ENCODE data around the gene TEAD3. TPM values are rescaled to one million over a fixed set of nuclear protein-coding genes. Genes with fewer than 3 reads are reported as not detected.

The TEAD3 gene
- total and polyA plus RNA-seq, 4 donors = 1.8 to 8.7 (median 6.8) TPM

DNA sequence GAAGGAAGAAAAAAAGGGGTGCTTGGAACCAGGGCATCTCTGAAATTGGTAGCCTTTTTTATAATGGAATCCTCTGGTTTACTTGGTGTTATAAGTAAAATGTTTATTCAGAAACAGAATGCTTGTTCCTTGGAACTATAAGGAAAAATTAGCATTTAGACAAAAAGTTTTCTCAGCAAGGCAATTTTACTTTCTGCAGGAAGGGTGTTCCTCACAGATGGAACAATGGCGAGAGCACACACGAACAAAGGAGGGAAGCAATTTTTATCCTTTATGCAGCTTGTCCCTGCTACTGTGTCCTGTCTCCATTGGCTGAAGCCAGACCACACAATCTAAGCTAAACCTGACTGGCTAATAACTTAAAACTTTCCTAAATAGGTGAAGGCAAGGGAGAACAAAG is 67.4 kb downstream of the TEAD3 start:
- H3K27me3 ChIP-seq (ENCODE audit: control insufficient read depth, insufficient read depth, low read length) = no peaks in the 10 kb centered on the region
- no peak for DNase-seq (ENCODE audit: low read depth in 4 of 6, low spot score in 6 of 6)
- no CpG with 5 or more reads among the region's 2 CpGs for WGBS (ENCODE audit: insufficient coverage)

DNA sequence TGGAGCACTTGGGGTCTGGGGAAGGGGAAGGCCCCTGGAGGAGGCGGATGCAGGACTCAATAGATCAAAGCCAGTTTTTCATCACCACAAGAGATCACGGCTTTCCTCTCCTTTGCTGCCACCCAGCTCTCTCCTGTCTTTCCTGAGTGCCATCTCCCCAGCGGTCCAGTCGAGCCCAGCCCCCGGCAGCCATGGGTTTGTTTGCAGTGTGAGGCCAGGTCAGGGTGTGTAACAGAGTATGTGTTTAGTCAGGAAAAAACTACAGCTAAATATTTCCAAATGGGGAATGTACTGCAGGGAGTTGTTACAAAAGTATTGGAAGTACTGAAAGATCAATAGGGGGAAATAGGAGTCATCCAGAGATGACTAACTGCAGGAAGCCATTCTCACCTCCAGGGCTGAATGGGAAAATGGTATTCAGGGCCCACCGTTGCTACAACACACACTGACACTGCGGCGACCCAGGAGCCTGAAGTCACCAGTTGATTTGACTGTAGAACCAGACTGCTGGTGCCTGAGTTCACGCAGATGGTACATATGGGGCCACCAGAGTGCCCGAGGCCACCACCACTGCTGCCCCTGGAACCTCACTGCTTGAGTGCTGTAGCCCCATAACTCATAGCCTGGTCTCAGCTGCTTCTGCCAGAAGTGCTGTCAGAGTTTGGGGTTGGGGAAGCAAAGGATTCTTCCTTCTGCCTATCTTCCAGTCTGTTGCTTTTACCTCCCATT is 68.3 kb downstream of the TEAD3 start:
- Histone ChIP-seq H3K4me3 (ENCODE audit: low read depth, low read length) (no peak overlapping the region), H3K9me3 (ENCODE audit: control insufficient read depth, insufficient read depth, low read length) (peaks cover 4% of the 10 kb centered on the region)
- 73% methylated on average over 5 of the region's 10 CpGs for WGBS (ENCODE audit: insufficient coverage)

More for the DNA sequence above, 67.4 kb downstream of the TEAD3 start:
- H3K4me1 ChIP-seq (ENCODE audit: control insufficient read depth, insufficient read depth, low read length) = peaks cover 23% of the 10 kb centered on the region
- peaks cover 33% of the 10 kb centered on the region for H3K36me3 ChIP-seq (ENCODE audit: control insufficient read depth, insufficient read depth, low read length)
- no peak overlapping the region for H3K4me3 ChIP-seq (ENCODE audit: low read depth, low read length)
- peaks cover 4% of the 10 kb centered on the region for H3K9me3 ChIP-seq (ENCODE audit: control insufficient read depth, insufficient read depth, low read length)
- no peak overlapping the region for H3K27ac ChIP-seq (ENCODE audit: low read depth, low read length)

GRCh38 chr6:35427851-35428321 is 69.0 kb downstream of the TEAD3 start:
- Histone ChIP-seq H3K4me1 (ENCODE audit: control insufficient read depth, insufficient read depth, low read length) (peaks cover 23% of the 10 kb centered on the region), H3K4me3 (ENCODE audit: low read depth, low read length) (no peak overlapping the region), H3K27ac (ENCODE audit: low read depth, low read length) (no peak overlapping the region), H3K9me3 (ENCODE audit: control insufficient read depth, insufficient read depth, low read length) (peaks cover 4% of the 10 kb centered on the region), H3K36me3 (ENCODE audit: control insufficient read depth, insufficient read depth, low read length) (peaks cover 42% of the 10 kb centered on the region), H3K27me3 (ENCODE audit: control insufficient read depth, insufficient read depth, low read length) (no peaks in the 10 kb centered on the region)
- DNase-seq (ENCODE audit: low read depth in 4 of 6, low spot score in 6 of 6) = no peak
- 100% methylated on average over 1 of the region's 9 CpGs for WGBS (ENCODE audit: insufficient coverage)

More for the DNA sequence above, 68.3 kb downstream of the TEAD3 start:
- Histone ChIP-seq H3K27me3 (ENCODE audit: control insufficient read depth, insufficient read depth, low read length) (no peaks in the 10 kb centered on the region), H3K27ac (ENCODE audit: low read depth, low read length) (no peak overlapping the region), H3K36me3 (ENCODE audit: control insufficient read depth, insufficient read depth, low read length) (peaks cover 42% of the 10 kb centered on the region), H3K4me1 (ENCODE audit: control insufficient read depth, insufficient read depth, low read length) (peaks cover 23% of the 10 kb centered on the region)
- no peak for DNase-seq (ENCODE audit: low read depth in 4 of 6, low spot score in 6 of 6)

DNA sequence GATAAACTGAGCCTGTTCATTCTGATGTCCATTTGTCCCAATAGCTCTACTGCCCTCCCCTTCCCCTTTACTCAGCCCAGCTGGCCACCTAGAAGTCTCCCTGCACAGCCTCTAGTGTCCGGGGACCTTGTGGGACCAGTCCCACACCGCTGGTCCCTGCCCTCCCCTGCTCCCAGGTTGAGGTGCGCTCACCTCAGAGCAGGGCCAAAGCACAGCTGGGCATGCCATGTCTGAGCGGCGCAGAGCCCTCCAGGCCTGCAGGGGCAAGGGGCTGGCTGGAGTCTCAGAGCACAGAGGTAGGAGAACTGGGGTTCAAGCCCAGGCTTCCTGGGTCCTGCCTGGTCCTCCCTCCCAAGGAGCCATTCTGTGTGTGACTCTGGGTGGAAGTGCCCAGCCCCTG is 69.4 kb downstream of the TEAD3 start:
- Histone ChIP-seq H3K27me3 (ENCODE audit: control insufficient read depth, insufficient read depth, low read length) (no peaks in the 10 kb centered on the region), H3K4me3 (ENCODE audit: low read depth, low read length) (no peak overlapping the region), H3K4me1 (ENCODE audit: control insufficient read depth, insufficient read depth, low read length) (peaks cover 23% of the 10 kb centered on the region), H3K36me3 (ENCODE audit: control insufficient read depth, insufficient read depth, low read length) (peaks cover 43% of the 10 kb centered on the region), H3K9me3 (ENCODE audit: control insufficient read depth, insufficient read depth, low read length) (peaks cover 4% of the 10 kb centered on the region), H3K27ac (ENCODE audit: low read depth, low read length) (no peak overlapping the region)
- DNase-seq (ENCODE audit: low read depth in 4 of 6, low spot score in 6 of 6) = no peak
- 84% methylated on average over 5 of the region's 5 CpGs for WGBS (ENCODE audit: insufficient coverage)

DNA sequence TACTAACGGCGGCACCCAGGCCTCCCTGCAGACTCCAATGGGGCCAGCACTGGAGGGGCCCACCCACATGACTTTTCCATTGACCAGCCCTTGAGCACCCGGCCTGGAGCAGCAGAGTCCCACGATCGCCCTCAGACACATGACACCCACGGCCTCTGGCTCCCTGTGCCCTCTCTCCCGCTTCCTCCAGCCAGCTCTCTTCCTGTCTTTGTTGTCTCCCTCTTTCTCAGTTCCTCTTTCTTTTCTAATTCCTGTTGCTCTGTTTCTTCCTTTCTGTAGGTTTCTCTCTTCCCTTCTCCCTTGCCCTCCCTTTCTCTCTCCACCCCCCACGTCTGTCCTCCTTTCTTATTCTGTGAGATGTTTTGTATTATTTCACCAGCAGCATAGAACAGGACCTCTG is 70.8 kb downstream of the TEAD3 start:
- Histone ChIP-seq H3K27me3 (ENCODE audit: control insufficient read depth, insufficient read depth, low read length) (no peaks in the 10 kb centered on the region), H3K4me3 (ENCODE audit: low read depth, low read length) (no peak overlapping the region), H3K27ac (ENCODE audit: low read depth, low read length) (no peak overlapping the region), H3K4me1 (ENCODE audit: control insufficient read depth, insufficient read depth, low read length) (peaks cover 23% of the 10 kb centered on the region), H3K9me3 (ENCODE audit: control insufficient read depth, insufficient read depth, low read length) (peaks cover 4% of the 10 kb centered on the region), H3K36me3 (ENCODE audit: control insufficient read depth, insufficient read depth, low read length) (peaks cover 52% of the 10 kb centered on the region)
- 86% methylated on average over 7 of the region's 8 CpGs for WGBS (ENCODE audit: insufficient coverage)
- no peak for DNase-seq (ENCODE audit: low read depth in 4 of 6, low spot score in 6 of 6)

DNA sequence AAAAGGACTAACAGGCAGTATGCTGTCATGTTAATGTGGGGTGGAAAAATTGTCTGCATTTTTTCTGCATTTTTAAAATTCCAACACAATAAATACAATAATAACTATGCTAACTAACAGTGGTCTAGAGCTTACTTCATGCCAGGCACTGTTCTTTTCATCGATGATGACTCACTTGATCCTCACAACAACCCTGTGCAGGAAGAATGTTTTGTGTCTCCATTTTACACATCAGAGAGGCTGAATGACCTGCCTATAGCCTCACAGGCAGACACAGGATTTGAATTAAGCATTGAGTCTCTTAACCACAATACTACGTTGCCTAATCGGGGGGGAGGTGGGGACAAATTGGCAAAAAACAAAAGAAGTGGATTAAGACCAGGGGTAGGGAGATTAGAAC is 71.6 kb downstream of the TEAD3 start:
- no CpG with 5 or more reads among the region's 3 CpGs for WGBS (ENCODE audit: insufficient coverage)
- Histone ChIP-seq H3K4me3 (ENCODE audit: low read depth, low read length) (no peak overlapping the region), H3K27me3 (ENCODE audit: control insufficient read depth, insufficient read depth, low read length) (no peaks in the 10 kb centered on the region), H3K4me1 (ENCODE audit: control insufficient read depth, insufficient read depth, low read length) (peaks cover 23% of the 10 kb centered on the region), H3K36me3 (ENCODE audit: control insufficient read depth, insufficient read depth, low read length) (peaks cover 52% of the 10 kb centered on the region), H3K9me3 (ENCODE audit: control insufficient read depth, insufficient read depth, low read length) (peaks cover 4% of the 10 kb centered on the region), H3K27ac (ENCODE audit: low read depth, low read length) (no peak overlapping the region)
- no peak for DNase-seq (ENCODE audit: low read depth in 4 of 6, low spot score in 6 of 6)

Small RNA genes within 50 kb of the gene (small RNA-seq; reads per million reads assigned to genes)
- not detected for gene MIR7111 (ENCODE audit: low replicate concordance)

Other genes with a start within 250 kb of the TEAD3 start
- 10 to 100 TPM; 15.5 to 28.5 TPM for gene ZNF76, start 237.3 kb downstream of the TEAD3 start, total RNA-seq
- gene ZNF76, start 237.3 kb downstream of the TEAD3 start, polyA plus RNA-seq (ENCODE audit: insufficient read length in 2 of 2) = 10 to 100 TPM; 46.9 to 61.2 TPM
- 1 to 10 TPM; 4.9 to 6.2 TPM for gene DEF6, start 199.3 kb downstream of the TEAD3 start, total RNA-seq
- gene DEF6, start 199.3 kb downstream of the TEAD3 start, polyA plus RNA-seq (ENCODE audit: insufficient read length in 2 of 2) = 1 to 10 TPM; 6.3 to 6.7 TPM
- gene PPARD, start 154.5 kb downstream of the TEAD3 start, total RNA-seq = 10 to 100 TPM in 1 of 2 donors, 1 to 10 TPM in 1; 4.9 to 12.8 TPM
- gene PPARD, start 154.5 kb downstream of the TEAD3 start, polyA plus RNA-seq (ENCODE audit: insufficient read length in 2 of 2) = 10 to 100 TPM; 42.6 to 44.1 TPM
- gene FANCE, start 44.7 kb downstream of the TEAD3 start, total RNA-seq = 10 to 100 TPM in 1 of 2 donors, 1 to 10 TPM in 1; 6.1 to 13.1 TPM
- gene FANCE, start 44.7 kb downstream of the TEAD3 start, polyA plus RNA-seq (ENCODE audit: insufficient read length in 2 of 2) = 10 to 100 TPM; 11.5 to 14.5 TPM
- gene RPL10A, start 28.7 kb downstream of the TEAD3 start, total RNA-seq = 1,000 to 10,000 TPM in 1 of 2 donors, 100 to 1,000 TPM in 1; 837 to 1,774 TPM
- 100 to 1,000 TPM; 809 to 873 TPM for gene RPL10A, start 28.7 kb downstream of the TEAD3 start, polyA plus RNA-seq (ENCODE audit: insufficient read length in 2 of 2)
- 1 to 10 TPM in 1 of 2 donors, under 1 TPM in 1; 0.89 to 1.3 TPM for gene TULP1, start 15.8 kb upstream of the TEAD3 start, total RNA-seq
- gene TULP1, start 15.8 kb upstream of the TEAD3 start, polyA plus RNA-seq (ENCODE audit: insufficient read length in 2 of 2) = 1 to 10 TPM; 1.7 to 2.0 TPM
- gene FKBP5, start 191.8 kb upstream of the TEAD3 start, total RNA-seq = 10 to 100 TPM in 1 of 2 donors, 1 to 10 TPM in 1; 9.8 to 19.9 TPM
- 1 to 10 TPM; 6.9 to 9.3 TPM for gene FKBP5, start 191.8 kb upstream of the TEAD3 start, polyA plus RNA-seq (ENCODE audit: insufficient read length in 2 of 2)
- under 1 TPM; 0.40 to 0.99 TPM for gene ARMC12, start 240.0 kb upstream of the TEAD3 start, total RNA-seq
- gene ARMC12, start 240.0 kb upstream of the TEAD3 start, polyA plus RNA-seq (ENCODE audit: insufficient read length in 2 of 2) = 1 to 10 TPM; 1.4 to 3.7 TPM